Measurements from ENCODE around the gene SMARCC1.

The SMARCC1 gene

DNA sequence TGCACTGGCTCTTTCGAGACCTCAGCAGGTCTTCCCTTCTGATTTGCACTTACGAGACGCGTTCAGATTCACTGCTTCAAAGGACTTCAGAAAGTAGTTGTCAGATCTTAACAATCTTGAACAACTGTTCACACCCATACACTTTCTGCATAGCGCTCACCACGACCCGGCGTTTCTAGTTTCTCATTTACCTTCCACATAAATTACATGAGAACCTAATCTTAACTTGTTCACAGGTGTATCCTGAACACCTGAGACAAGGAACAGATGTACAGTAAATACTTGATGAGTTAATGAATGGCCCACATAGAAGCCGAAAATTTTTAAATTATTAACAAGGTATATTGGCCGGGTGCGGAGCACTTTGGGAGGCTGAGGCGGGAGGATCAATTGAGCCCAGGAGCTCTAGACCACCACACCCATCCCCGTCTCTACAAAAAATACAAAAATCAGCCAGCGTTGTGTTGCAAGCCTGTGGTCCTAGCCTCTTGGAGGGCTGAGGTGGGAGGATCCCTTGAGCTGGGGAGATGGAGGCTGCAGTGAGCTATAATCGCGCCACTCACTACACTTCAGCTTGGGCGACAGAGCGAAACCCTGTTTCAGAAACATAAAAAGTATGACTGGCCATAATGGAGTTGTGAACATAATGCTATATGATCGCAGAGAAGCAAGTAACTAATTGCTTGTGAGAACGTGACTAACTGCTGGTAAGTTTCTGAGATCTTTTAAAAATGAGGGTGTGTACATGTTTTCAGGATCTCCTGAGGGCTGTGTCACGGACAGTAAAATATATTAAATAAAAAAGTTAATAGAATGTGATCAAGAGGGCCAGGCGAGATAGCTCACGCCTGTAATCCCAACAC is 984 bp upstream of the SMARCC1 start:
- Histone ChIP-seq H3K4me1 (ENCODE audit: insufficient read depth, poor library complexity, severe bottlenecking) (peaks cover 9% of the 10 kb centered on the region), H3K9me3 (ENCODE audit: severe bottlenecking) (no peaks in the 10 kb centered on the region), H3K27ac (ENCODE audit: poor library complexity, severe bottlenecking) (peak overlapping the region; percentile 74), H3K4me3 (ENCODE audit: severe bottlenecking) (peak overlapping the region; percentile 74), H3K27me3 (ENCODE audit: insufficient read depth, poor library complexity, severe bottlenecking) (no peaks in the 10 kb centered on the region), H3K36me3 (ENCODE audit: low read depth) (peaks cover 16% of the 10 kb centered on the region; the same call in 1 of the 2 replicates)
- TF ChIP-seq, protein P1, sequence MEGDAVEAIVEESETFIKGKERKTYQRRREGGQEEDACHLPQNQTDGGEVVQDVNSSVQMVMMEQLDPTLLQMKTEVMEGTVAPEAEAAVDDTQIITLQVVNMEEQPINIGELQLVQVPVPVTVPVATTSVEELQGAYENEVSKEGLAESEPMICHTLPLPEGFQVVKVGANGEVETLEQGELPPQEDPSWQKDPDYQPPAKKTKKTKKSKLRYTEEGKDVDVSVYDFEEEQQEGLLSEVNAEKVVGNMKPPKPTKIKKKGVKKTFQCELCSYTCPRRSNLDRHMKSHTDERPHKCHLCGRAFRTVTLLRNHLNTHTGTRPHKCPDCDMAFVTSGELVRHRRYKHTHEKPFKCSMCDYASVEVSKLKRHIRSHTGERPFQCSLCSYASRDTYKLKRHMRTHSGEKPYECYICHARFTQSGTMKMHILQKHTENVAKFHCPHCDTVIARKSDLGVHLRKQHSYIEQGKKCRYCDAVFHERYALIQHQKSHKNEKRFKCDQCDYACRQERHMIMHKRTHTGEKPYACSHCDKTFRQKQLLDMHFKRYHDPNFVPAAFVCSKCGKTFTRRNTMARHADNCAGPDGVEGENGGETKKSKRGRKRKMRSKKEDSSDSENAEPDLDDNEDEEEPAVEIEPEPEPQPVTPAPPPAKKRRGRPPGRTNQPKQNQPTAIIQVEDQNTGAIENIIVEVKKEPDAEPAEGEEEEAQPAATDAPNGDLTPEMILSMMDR (IDR thresholded peaks at IDR 0.05; ENCODE audit: poor library complexity, severe bottlenecking), result no peak
- no peak for DNase-seq (ENCODE audit: low spot score)
- ATAC-seq (ENCODE audit: low read depth), result no peak

DNA sequence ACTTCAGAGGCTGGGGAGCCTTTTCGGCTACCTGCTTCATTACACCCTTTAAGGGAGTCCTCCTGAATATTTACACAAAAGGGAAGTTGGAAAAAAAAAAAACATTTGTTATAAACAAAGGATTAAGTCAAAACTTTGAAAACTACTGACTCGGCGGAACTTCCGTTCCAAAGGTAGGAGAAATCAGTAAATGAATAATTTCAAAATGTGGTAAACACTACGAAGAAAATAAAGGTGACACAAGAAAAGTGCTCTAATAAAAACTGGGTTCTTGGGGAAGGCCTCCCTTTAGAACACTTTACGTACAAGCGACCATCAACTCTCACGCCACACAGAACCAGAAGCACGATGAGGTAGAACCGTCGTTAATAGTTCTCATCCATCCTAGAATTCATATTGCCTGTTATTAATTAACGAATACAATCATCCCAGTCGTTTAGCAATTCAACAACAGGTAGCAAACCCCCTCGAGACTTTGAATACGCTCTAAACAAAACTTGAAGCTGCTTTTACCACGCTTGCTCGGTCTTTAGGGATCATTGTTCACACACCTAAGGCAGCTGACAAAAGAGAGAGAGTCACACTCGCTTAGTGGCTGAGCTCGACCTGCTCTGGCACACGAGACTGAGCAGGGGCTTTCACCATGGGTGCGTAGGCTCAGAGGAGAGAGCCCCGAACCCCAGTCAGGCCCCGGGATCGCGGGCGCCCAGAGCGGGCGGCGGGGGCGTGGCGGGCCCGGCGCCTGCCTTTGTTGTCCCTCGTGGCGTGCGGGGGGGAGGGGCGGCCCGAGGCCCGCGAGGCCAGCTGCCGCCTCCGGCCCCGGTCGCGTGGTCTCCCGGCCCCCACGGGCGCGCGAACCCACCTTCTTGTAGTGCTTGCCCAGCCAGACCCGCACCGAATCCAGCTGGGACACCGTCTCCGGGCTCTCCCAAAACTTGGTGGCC is 680 bp downstream of the SMARCC1 start:
- ATAC-seq (ENCODE audit: low read depth) (peak; percentile 7), DNase-seq (ENCODE audit: low spot score) (peak; percentile 72)
- peaks cover 22% of the 10 kb centered on the region; the same call in 1 of the 2 replicates for H3K36me3 ChIP-seq (ENCODE audit: low read depth)
- TF ChIP-seq, protein P1 (IDR thresholded peaks at IDR 0.05; ENCODE audit: poor library complexity, severe bottlenecking), result no peak
- H3K27ac ChIP-seq (ENCODE audit: poor library complexity, severe bottlenecking), result peak overlapping the region; percentile 74
- H3K4me1 ChIP-seq (ENCODE audit: insufficient read depth, poor library complexity, severe bottlenecking), result peaks cover 9% of the 10 kb centered on the region
- no peaks in the 10 kb centered on the region for H3K27me3 ChIP-seq (ENCODE audit: insufficient read depth, poor library complexity, severe bottlenecking)
- H3K4me3 ChIP-seq (ENCODE audit: severe bottlenecking), result peak overlapping the region; percentile 74
- no peaks in the 10 kb centered on the region for H3K9me3 ChIP-seq (ENCODE audit: severe bottlenecking)

DNA sequence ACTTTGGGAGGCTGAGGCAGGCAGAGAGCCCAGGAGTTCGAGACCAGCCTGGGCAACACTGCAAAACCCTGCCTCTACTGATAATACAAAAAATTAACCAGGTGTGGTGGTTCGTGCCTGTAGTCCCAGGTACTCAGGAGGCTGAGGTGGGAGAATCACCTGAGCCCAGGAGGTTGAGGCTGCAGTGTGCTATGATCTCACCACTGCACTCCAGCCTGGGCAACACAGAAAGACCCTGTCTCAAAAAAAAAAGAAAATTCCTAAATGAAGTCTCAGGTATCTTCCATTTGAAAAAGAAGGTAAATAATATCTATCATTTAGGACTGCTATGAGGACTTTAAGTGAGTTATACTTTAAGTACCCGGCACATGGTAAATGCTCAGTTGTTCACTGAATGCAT is 2.9 kb downstream of the SMARCC1 start:
- Histone ChIP-seq H3K4me3 (ENCODE audit: severe bottlenecking) (no peak overlapping the region), H3K27me3 (ENCODE audit: insufficient read depth, poor library complexity, severe bottlenecking) (no peaks in the 10 kb centered on the region), H3K9me3 (ENCODE audit: severe bottlenecking) (no peaks in the 10 kb centered on the region), H3K36me3 (ENCODE audit: low read depth) (peaks cover 22% of the 10 kb centered on the region; the same call in 1 of the 2 replicates), H3K27ac (ENCODE audit: poor library complexity, severe bottlenecking) (no peak overlapping the region), H3K4me1 (ENCODE audit: insufficient read depth, poor library complexity, severe bottlenecking) (peaks cover 9% of the 10 kb centered on the region)
- no peak for ATAC-seq (ENCODE audit: low read depth)
- TF ChIP-seq, protein P1 (IDR thresholded peaks at IDR 0.05; ENCODE audit: poor library complexity, severe bottlenecking), result no peak
- DNase-seq (ENCODE audit: low spot score), result no peak

GRCh38 chr3:47772788-47773187 is 8.9 kb downstream of the SMARCC1 start:
- no peaks in the 10 kb centered on the region for H3K27me3 ChIP-seq (ENCODE audit: insufficient read depth, poor library complexity, severe bottlenecking)
- no peak overlapping the region for H3K27ac ChIP-seq (ENCODE audit: poor library complexity, severe bottlenecking)
- DNase-seq (ENCODE audit: low spot score) (no peak), ATAC-seq (ENCODE audit: low read depth) (no peak)
- H3K36me3 ChIP-seq (ENCODE audit: low read depth), result peaks cover 47% of the 10 kb centered on the region
- TF ChIP-seq, protein P1 (IDR thresholded peaks at IDR 0.05; ENCODE audit: poor library complexity, severe bottlenecking), result no peak
- H3K4me3 ChIP-seq (ENCODE audit: severe bottlenecking), result no peak overlapping the region
- no peaks in the 10 kb centered on the region for H3K9me3 ChIP-seq (ENCODE audit: severe bottlenecking)
- no peaks in the 10 kb centered on the region for H3K4me1 ChIP-seq (ENCODE audit: insufficient read depth, poor library complexity, severe bottlenecking)

All from RWPE2 (cell line).